GM18526 (cell line): ENCODE data around the gene FBF1.

Experiments
- POLR2A ChIP-seq: IDR thresholded peaks from 3 replicates; pipeline ENCODE4 v1.6.1; 2011; ENCODE audit not compliant: insufficient read length; ENCODE audit errors: extremely low read depth

The FBF1 gene

GRCh38 chr17:75922963-75923874, 17.6 kb downstream of the FBF1 start:
- no peak for TF ChIP-seq POLR2A

- no peak for TF ChIP-seq POLR2A
Measured at GRCh38 chr17:75922173-75922961, 18.5 kb downstream of the FBF1 start.

- TF ChIP-seq POLR2A = no peak
Measured at GRCh38 chr17:75921596-75921995, 19.2 kb downstream of the FBF1 start.

GRCh38 chr17:75920045-75920560, 20.7 kb downstream of the FBF1 start:
- TF ChIP-seq POLR2A = no peak

- no peak for TF ChIP-seq POLR2A
Measured at GRCh38 chr17:75919611-75920010, 21.2 kb downstream of the FBF1 start.

GRCh38 chr17:75917917-75918445, 22.9 kb downstream of the FBF1 start:
- TF ChIP-seq POLR2A = no peak

- TF ChIP-seq POLR2A = no peak
Measured at GRCh38 chr17:75917141-75917916, 23.5 kb downstream of the FBF1 start.

GRCh38 chr17:75915268-75915667, 25.6 kb downstream of the FBF1 start:
- TF ChIP-seq POLR2A = no peak

GRCh38 chr17:75914643-75915267, 26.1 kb downstream of the FBF1 start:
- no peak for TF ChIP-seq POLR2A

GRCh38 chr17:75913537-75914210, 27.2 kb downstream of the FBF1 start:
- TF ChIP-seq POLR2A = no peak

GRCh38 chr17:75910699-75911098, 30.1 kb downstream of the FBF1 start:
- TF ChIP-seq POLR2A = no peak

GRCh38 chr17:75909812-75910274, 31.0 kb downstream of the FBF1 start:
- TF ChIP-seq POLR2A = no peak

GRCh38 chr17:75909051-75909811, 31.6 kb downstream of the FBF1 start:
- no peak for TF ChIP-seq POLR2A

- TF ChIP-seq POLR2A = no peak
Measured at GRCh38 chr17:75908201-75908600, 32.6 kb downstream of the FBF1 start.
